GM19328 (cell line): Measurements from ENCODE around the gene C2orf49.

Experiments
- ATAC-seq: cut with Tn5 transposase; IDR thresholded peaks from one replicate; pipeline ENCODE4 v1.9.1; 2021; ENCODE audit warnings: mild to moderate bottlenecking, moderate library complexity; ENCODE audit not compliant: unreplicated experiment

C2orf49 gene

DNA sequence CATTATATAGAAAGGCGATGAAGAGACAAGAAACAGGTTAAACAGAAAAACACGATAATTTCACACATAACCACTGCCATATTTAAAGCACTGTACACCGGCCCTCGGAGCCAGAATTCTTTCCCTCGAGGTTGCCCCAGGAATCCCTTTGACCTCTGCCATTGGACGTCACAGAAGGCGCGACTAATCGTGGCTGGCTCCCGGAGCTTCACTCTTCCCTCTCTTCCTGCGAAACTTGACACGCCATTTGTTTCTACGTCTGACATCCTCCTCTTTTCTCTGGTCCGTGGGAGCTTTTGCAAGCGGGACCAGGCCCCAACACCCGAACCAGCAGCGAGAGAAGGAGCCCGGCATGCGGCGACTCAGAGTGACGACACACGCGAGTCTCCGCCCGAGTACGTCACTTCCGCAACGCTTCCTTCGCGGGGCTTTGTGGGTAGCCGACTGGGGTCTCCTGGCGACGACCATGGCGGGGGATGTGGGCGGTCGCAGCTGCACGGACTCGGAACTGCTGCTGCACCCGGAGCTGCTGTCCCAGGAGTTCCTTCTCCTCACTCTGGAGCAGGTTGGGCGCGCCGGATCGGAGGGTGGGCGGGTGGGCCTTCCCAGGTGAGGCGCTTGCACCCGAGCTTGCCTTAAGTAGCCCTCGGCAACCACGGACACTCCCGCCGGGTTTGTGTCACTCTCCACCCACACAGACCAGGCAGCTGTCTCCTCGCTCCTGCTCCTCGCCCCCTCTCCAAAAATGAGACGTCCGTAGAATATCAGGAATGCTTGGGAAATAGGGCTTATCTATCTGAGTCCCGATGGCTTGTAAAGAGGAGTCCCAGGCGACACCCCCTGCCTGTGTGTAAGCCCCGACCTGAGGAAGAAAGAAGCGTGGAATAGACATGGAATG, at the start of gene C2orf49:
TSS of gene C2orf49 (plus strand) at position 419 of the 898 bp plus-strand sequence. CDS start at position 467, 48 bp downstream.
- peak; percentile 85 for ATAC-seq

GRCh38 chr2:105287692-105288091, 49.6 kb upstream of the C2orf49 start:
- ATAC-seq: no peak

- ATAC-seq: no peak
These were observed 49.2 kb upstream of the C2orf49 start for GRCh38 chr2:105288133-105288532.

DNA sequence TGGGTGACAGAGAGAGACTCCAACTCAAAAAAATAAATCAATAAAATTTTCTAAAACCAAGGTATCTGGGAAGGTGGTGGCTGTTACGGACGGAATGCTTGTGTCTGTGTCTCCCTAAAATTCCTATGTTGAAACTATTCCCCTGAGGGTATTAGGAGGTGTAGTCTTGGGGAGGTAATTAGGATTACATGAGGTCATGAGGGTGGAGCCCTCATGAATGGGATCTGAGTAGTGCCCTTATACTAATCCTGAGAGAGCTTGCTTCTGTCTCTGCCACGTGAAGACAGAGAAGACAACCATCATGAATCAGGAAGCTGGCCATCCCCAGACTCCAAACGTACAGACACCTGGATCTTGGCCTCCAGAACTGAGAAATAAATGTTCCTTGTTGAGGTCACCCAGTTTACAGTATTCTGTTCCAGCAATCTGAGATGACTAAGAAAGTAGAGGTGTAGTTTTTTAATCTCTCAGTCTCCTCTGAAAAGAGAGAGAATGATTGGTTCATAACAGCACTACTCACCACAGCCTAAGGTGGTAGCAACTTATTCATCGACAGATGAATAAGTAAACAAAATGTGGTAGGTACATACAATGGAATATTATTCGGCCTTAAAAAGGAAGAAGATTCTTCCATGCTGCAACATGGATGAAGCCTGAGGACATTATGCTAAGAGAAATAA, 46.2 kb upstream of the C2orf49 start:
- no peak for ATAC-seq

GRCh38 chr2:105291981-105292380, 45.4 kb upstream of the C2orf49 start:
- ATAC-seq: no peak

- ATAC-seq: no peak
These were observed 43.3 kb upstream of the C2orf49 start for GRCh38 chr2:105294046-105294445.

DNA sequence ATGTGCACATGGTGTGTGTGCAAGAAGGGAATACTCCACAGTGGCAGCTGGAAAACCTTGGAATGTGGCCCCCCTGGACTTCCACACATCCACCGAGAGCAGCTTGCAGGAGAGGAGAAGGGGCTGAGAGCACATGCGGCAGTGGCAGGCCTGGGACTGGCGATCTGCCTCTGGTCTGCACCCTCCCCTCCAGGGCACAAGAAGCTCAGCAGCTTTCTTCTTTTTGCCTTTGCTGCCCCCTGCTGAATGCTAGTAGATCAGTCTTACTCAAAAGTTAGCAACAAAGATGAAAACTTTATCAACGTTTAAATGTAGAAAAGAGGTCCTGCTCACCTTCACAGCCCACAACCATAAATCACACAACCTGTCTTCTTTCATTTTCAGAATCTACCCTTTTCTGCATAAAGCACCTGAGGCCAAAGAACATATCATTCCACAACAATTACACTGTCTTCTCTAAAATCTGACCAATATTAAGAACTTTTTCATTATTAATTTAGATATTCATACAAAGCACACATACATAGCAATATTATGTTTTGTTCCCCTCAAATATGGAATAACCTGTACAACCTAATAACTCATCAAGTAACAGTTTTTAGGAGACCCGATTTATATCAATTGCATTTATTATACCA, 42.4 kb upstream of the C2orf49 start:
- no peak for ATAC-seq

DNA sequence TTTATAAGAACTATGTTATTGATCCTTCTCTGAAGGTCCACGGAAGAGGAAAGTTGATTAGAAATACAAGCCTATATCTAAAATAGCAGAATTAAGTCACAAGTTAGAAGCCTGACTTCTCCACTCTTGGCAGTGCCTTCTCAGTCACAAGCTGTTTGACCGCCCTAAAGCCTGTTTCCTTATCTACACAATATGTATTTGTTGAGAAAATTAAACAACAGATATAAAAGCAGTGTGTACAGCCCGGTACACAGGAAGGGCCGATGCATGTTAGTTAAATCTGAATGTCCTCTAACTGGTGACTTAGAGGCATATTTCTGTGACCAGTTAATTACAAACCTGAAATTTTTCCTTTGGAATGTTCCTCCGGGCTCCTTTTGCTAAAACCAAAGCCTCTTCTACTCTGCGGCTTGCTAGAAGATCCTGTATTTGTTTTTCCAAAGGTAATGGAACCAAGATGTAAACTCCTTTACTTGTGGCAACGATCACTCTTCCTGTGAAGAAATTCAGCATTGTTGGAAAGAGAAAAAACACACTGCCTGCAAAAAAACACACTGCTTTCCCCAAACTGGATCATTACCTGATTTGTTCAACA, 41.2 kb upstream of the C2orf49 start:
- ATAC-seq: no peak

DNA sequence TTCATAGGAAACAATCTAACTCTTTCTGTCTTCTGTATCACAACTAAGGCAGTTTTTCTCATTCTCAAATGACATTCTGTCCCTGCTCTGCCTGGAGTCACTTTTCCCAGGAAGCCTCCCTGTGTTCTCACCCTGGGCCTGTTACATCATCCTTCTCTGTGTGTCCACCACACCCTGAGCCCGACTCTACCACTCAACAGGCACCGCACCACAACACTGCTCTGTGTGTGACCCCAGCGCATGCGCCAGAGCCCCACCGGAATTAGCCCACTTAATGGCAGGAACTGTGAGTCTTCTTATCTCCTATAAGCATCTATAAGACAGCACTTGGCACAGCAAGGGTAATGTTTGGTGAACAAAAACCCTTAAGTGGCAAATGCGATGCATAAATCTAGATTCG, 40.1 kb upstream of the C2orf49 start:
- ATAC-seq: no peak

- ATAC-seq: no peak
These were observed 39.3 kb upstream of the C2orf49 start for GRCh38 chr2:105298017-105298416.

DNA sequence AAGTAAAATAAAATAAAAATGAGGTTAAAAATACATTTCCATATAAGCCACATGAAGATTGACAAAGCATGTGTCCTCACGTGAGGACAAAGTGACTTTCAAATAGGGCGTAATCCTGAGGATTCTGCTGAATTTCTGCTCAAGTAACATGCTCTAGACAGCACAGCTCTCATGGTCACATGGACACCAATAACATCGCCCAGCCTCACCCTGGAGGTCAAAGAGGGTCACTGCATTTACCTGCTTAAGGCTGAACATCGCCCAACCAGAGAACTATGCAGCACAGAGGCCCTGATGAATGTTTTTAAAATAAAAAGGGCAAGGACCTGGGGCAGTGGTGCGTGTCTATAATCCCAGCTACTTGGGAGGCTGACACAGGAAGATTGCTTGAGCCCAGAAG, 38.0 kb upstream of the C2orf49 start:
- ATAC-seq: no peak

GRCh38 chr2:105301646-105302045, 35.7 kb upstream of the C2orf49 start:
- no peak for ATAC-seq

DNA sequence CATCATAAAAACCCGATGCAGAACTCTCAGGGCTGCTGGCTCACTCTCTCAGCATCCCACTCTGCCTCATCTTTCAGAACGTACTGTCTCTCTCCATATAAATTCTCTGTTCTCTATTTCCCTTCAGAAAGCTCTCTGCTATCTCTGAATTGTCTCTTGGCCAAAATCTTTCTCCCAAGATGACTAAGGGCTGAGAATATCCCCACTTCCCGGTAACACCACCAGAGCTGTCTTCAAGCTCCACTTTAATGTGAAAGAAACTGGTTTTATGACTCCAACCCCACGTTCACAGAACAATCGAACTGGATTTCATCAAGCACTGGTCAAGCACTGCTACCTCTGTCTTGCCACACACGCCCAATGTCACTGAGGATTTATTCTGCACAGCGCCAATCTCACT, 30.2 kb upstream of the C2orf49 start:
- ATAC-seq: no peak

DNA sequence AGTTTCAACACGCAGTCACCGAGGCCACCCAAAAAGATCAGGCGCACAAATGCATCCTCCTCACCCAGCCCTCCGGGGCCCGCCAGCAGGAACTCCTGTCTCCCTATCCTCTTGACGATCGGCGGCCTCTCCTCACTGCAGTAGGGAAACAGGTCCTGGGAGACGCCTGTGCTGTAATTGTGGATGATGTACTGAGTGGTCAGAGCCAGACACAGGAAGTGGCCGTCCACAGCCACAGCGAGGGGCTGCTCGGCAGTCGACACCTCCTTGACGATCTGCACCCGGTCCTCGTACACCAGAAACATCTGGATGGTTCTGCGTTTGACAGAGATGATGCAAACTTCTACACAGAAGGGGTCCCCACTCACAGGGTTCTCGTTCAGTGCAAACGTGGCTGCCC, 29.8 kb upstream of the C2orf49 start:
- no peak for ATAC-seq

GRCh38 chr2:105307962-105308361, 29.4 kb upstream of the C2orf49 start:
- no peak for ATAC-seq

- ATAC-seq: no peak
These were observed 28.8 kb upstream of the C2orf49 start for GRCh38 chr2:105308382-105309146.

DNA sequence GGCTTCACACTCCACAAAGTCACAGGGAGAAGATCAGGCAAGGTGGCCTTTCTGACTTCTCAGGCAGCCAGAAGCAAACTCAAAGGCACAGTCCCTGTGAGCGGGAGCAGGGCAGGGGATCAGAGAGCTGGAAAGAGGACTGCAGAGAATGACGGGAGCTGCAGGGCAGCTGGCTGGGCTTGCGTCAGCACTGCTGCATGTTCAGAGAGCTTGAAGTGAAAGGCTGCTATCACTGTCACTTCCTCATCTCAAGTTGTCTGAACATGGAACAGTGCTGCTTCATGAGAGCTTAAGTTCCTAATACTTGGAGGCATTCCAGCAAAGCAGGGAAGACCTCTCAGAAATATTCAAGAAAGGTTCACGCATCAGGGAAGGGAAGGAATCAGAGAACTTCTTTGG, 28.2 kb upstream of the C2orf49 start:
- ATAC-seq: no peak

GRCh38 chr2:105313877-105314276, 23.5 kb upstream of the C2orf49 start:
- ATAC-seq: no peak

- ATAC-seq: peak; percentile 56
These were observed 22.0 kb upstream of the C2orf49 start for GRCh38 chr2:105315314-105315713.

DNA sequence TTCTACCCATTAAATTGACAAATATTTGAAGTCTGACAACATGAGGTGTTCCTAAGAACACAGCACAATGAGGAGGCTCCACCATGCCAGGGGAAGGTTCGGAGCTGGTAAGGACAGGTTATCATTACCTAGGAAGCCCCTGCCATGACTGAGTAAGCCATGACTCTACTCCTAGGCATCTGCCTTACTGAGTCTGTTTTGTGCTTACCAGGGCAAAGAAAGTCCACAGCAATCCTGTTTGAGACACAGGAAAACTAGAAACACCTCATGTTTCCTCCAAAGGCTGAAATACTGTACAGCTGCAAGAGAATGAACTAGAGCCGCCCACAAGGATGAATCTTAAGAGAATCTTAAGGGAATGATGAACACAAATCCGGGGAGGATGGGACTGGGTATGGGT, 19.4 kb upstream of the C2orf49 start:
- no peak for ATAC-seq
